Fibroblast of lung (primary cell): Measurements from ENCODE around the gene SUPT4H1.

ENCODE experiments used
- EZH2 ChIP-seq: IDR thresholded peaks from 2 replicates; pipeline ENCODE4 v1.5.1; 2012; ENCODE audit warnings: low read length, control low read depth, mild to moderate bottlenecking; ENCODE audit errors: missing control alignments
- TF ChIP-seq, protein P1 (sequence below), 2 donors: IDR thresholded peaks in 1 of 2; conservative IDR thresholded peaks in 1 of 2; 1 replicate in 1 of 2; 2 replicates in 1 of 2; pipeline ENCODE4 v1.5.1; 2011 to 2012; ENCODE audit warnings: low read length in 2 of 2, control low read depth in 1 of 2, inconsistent platforms in 1 of 2, low read depth in 1 of 2, mild to moderate bottlenecking in 1 of 2

DNA sequence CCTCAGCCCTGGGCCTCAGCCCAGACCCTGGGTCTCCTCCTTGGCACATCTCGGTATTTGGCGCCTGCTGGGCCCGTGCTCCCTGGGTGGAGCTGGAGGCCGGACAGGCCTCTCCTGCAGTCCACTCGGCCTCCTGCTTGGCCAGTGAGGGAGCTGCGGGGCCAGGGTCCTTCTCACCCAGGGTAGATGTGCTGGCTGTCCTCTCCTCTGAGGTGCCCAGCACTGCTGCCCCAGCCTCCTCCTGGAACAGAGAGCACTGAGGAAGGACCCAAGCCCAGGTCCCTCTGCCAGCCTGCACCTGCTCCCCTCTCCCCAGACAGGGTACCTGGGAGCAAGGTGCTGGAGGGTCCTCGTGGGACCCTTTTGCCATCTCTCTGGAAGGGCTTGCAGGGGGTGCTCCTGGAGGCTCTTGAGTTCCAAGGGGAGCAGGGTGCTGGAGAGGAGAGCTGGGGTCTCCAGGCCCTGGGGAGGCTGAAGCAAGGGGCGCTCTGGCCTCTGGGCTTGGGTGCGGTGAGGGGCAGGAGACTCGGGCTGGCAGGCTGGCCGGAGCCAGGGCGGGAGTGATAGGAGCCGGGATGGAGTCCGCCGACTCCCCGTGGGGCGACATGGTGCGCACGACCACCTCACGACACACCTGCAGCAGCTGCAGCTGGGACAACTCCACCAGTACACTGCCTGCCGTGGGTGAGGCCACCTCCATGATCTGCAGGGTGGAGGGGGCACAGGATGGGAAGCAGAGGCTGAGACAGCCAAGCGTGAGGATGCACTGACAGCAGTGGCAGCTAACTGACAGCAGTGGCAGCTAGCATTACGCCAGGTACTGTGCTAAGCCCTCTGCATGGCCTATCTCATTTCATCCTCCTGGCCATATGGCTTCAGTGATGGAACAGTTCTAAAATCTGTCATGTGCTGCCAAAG is 41.2 kb downstream of the SUPT4H1 start:
- TF ChIP-seq, protein P1, sequence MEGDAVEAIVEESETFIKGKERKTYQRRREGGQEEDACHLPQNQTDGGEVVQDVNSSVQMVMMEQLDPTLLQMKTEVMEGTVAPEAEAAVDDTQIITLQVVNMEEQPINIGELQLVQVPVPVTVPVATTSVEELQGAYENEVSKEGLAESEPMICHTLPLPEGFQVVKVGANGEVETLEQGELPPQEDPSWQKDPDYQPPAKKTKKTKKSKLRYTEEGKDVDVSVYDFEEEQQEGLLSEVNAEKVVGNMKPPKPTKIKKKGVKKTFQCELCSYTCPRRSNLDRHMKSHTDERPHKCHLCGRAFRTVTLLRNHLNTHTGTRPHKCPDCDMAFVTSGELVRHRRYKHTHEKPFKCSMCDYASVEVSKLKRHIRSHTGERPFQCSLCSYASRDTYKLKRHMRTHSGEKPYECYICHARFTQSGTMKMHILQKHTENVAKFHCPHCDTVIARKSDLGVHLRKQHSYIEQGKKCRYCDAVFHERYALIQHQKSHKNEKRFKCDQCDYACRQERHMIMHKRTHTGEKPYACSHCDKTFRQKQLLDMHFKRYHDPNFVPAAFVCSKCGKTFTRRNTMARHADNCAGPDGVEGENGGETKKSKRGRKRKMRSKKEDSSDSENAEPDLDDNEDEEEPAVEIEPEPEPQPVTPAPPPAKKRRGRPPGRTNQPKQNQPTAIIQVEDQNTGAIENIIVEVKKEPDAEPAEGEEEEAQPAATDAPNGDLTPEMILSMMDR (conservative IDR thresholded peaks at IDR 0.05 in 1 of 2, IDR thresholded peaks at IDR 0.05 in 1 of 2; ENCODE audit: low read depth in 1 of 2, low read length in 2 of 2), result no peak
- no peak for TF ChIP-seq EZH2
